B cell (primary cell): ENCODE data around the gene HOMEZ.

Experiments used
- EZH2 ChIP-seq: IDR thresholded peaks from 2 replicates; pipeline ENCODE4 v1.6.1; 2012; ENCODE audit warnings: borderline replicate concordance, low read depth, mild to moderate bottlenecking, moderate library complexity, low read length; ENCODE audit not compliant: insufficient read depth, poor library complexity, severe bottlenecking
- TF ChIP-seq, protein P1 (sequence below): fragments of 200-600 bp; IDR thresholded peaks from one replicate; pipeline ENCODE4 v1.8.0; 2022; ENCODE audit warnings: antibody characterized with exemption, mild to moderate bottlenecking

DNA sequence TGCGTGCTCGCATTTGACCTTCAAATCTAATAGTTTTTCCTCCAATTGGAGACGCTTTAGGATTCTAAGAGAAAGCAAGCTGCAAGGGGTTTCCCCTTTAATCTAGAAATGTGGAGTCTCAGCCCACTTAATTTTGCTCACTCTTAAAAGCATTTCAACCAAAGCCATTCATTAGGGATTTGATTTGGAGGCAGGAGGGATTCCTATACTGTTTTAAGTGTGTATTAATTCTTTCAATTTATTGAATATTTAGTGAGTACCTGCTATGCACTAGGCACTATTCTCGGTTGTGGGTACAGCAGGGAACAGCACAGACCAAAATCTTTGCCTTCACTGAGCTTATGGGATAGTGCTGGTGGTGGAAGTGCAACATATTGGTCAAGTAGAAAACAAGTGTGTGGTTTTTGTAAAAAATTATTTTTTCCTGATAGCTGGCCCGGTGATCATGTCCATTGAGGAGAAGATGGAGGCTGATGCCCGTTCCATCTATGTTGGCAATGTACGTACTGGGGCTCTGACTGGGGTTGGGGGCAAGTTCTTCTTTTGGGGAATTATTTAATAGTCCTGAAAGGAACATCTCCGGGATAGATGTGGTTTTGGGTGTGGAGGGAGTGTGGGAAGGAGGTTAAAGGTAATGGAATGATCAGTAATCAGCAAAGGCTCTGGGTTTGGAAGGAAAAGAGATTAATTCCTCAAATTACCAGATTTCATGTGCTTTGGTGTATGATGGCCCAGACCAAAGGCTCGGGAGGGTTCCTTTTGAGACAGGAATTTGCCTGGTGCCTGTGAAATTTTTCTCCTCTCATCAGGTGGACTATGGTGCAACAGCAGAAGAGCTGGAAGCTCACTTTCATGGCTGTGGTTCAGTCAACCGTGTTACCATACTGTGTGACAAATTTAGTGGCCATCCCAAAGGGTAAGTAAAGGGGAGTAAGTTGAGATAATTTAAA, 36.9 kb upstream of the HOMEZ start:
- TF ChIP-seq EZH2: no peak
- TF ChIP-seq, protein P1, sequence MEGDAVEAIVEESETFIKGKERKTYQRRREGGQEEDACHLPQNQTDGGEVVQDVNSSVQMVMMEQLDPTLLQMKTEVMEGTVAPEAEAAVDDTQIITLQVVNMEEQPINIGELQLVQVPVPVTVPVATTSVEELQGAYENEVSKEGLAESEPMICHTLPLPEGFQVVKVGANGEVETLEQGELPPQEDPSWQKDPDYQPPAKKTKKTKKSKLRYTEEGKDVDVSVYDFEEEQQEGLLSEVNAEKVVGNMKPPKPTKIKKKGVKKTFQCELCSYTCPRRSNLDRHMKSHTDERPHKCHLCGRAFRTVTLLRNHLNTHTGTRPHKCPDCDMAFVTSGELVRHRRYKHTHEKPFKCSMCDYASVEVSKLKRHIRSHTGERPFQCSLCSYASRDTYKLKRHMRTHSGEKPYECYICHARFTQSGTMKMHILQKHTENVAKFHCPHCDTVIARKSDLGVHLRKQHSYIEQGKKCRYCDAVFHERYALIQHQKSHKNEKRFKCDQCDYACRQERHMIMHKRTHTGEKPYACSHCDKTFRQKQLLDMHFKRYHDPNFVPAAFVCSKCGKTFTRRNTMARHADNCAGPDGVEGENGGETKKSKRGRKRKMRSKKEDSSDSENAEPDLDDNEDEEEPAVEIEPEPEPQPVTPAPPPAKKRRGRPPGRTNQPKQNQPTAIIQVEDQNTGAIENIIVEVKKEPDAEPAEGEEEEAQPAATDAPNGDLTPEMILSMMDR: no peak
